ENCODE measurements around the gene MIR17HG.

GRCh38 chr13:91355099-91355825, 7.8 kb downstream of the MIR17HG start:
- TF ChIP-seq CTCF (conservative IDR thresholded peaks at IDR 0.05 in 1 of 2, IDR thresholded peaks at IDR 0.05 in 1 of 2; ENCODE audit: low read depth in 1 of 2, low read length in 2 of 2), result no peak
- TF ChIP-seq EZH2 (IDR thresholded peaks at IDR 0.05; ENCODE audit: low read length, missing control alignments), result no peak

Data from fibroblast of lung (primary cell).